ENCODE data around the gene CADM2.
A peak's percentile ranks its signal among the peaks of the same experiment; 100 is the strongest.

Gene CADM2

GRCh38 chr3:86046436-86047136 is 1087.8 kb downstream of the CADM2 start:
- no peak for DNase-seq

- DNase-seq = peak; percentile 45
Observed at GRCh38 chr3:86047161-86047560, 1088.4 kb downstream of the CADM2 start.

- DNase-seq = no peak
Observed at GRCh38 chr3:86051058-86051457, 1092.3 kb downstream of the CADM2 start.

- DNase-seq = no peak
Observed at GRCh38 chr3:86056032-86056431, 1097.2 kb downstream of the CADM2 start.

- no peak for DNase-seq
Observed at GRCh38 chr3:86056962-86057361, 1098.2 kb downstream of the CADM2 start.

- no peak for DNase-seq
Observed at GRCh38 chr3:86073799-86074198, 1115.0 kb downstream of the CADM2 start.

GRCh38 chr3:86087160-86087871 is 1128.5 kb downstream of the CADM2 start:
- no peak for DNase-seq

GRCh38 chr3:86104154-86104553 is 1145.4 kb downstream of the CADM2 start:
- no peak for DNase-seq

- DNase-seq = no peak
Observed at GRCh38 chr3:86109434-86109833, 1150.6 kb downstream of the CADM2 start.

Data from DMS 273 treated with DMSO at 0.1 percent for 48 hours (cell line).